GM23248 (cell line): ENCODE data around the gene TPTE2.

Experiments used
- EZH2 ChIP-seq: fragments of 200-600 bp; sonication (generic); IDR thresholded peaks from 2 replicates; pipeline ENCODE4 v1.6.1; 2018; ENCODE audit warnings: antibody characterized with exemption, mild to moderate bottlenecking; ENCODE audit not compliant: insufficient read depth, poor library complexity, severe bottlenecking
- EZH2phosphoT487 ChIP-seq: fragments of 200-600 bp; sonication (generic); IDR thresholded peaks from 2 replicates; pipeline ENCODE4 v1.6.1; 2018; ENCODE audit warnings: antibody characterized with exemption, moderate library complexity, mild to moderate bottlenecking, low read depth; ENCODE audit not compliant: insufficient read depth

DNA sequence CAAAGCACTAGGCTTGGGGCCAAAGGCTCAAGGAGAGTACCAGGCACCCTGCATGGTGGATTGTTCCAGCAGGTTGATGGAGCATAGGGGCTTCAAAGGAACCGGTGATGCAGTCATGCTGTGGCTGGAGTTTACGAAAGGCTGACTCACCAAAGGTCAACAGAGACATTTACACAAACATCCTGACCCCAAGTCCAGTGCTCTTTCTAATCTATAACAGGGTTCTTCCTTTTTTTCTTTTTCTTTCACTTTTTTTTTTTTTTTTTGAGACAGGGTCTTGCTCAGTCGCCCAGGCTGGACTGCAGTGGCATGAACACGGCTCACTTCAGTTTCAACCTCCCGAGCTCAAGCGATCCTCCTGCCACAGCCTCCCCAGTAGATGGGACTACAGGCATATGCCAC, 35.6 kb upstream of the TPTE2 start:
- TF ChIP-seq EZH2 (no peak), EZH2phosphoT487 (no peak)
